HG03558 (cell line): ENCODE measurements around the gene PDILT.
"Not testable (repeated sequence)": the region's sequence is repeated elsewhere in the genome, so short reads cannot be mapped to it uniquely, and the experiment has no call there.

Source experiments
- ATAC-seq: cut with Tn5 transposase; IDR thresholded peaks from one replicate; pipeline ENCODE4 v1.9.1; 2021; ENCODE audit warnings: moderate number of reproducible peaks; ENCODE audit not compliant: unreplicated experiment; ENCODE audit errors: extremely low read depth

Gene PDILT

DNA sequence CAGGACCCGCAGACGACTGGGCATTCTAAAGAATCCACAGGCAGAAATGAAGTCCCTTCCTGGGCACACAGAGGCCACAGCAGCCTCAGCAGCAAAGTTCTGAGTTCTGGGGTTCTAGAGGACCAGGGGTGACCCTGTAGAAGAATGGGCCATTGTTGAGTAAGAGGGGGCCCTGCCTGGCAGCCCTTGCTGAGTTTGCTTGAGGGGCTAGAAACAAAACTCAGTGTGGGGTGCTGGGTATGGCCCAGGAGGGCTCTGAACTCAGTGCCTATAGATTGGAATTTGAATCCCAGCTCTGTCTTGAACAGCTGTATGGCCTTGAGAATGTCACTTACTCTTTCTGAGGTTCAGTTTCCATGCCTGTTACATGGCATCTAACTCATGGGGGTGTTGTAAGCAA, at the start of gene PDILT:
PDILT (minus strand) TSS at position 101 of the 400 bp plus-strand sequence. CDS start 5,437 bp downstream, outside the sequence.
- no peak for ATAC-seq

DNA sequence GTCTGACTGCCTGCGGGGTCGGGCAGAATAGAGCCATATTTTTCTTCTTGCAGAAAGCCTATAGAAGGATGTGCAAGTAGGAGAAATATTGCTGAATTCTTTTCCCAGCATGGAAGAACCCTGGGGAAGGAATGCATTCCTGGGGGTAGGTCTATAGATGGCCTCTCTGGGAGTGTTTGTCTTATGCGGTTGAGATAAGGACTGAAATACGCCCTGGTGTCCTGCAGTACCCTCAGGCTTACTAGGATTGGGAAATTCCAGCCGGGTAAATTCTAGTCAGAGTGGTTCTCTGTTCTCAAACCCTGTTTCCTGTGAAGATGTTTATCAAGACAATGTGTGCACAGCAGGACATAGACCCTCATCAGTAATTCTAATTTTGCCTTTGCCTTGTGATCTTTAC, 49.1 kb upstream of the PDILT start:
- not testable (repeated sequence) for ATAC-seq

- ATAC-seq: not testable (repeated sequence)
Observed at GRCh38 chr16:20451364-20451763, 46.8 kb upstream of the PDILT start, which contains the start of gene ACSM2A. TSS of gene ACSM2A (plus strand) at chr16:20451521. CDS start at chr16:20460115, 8,594 bp downstream.

DNA sequence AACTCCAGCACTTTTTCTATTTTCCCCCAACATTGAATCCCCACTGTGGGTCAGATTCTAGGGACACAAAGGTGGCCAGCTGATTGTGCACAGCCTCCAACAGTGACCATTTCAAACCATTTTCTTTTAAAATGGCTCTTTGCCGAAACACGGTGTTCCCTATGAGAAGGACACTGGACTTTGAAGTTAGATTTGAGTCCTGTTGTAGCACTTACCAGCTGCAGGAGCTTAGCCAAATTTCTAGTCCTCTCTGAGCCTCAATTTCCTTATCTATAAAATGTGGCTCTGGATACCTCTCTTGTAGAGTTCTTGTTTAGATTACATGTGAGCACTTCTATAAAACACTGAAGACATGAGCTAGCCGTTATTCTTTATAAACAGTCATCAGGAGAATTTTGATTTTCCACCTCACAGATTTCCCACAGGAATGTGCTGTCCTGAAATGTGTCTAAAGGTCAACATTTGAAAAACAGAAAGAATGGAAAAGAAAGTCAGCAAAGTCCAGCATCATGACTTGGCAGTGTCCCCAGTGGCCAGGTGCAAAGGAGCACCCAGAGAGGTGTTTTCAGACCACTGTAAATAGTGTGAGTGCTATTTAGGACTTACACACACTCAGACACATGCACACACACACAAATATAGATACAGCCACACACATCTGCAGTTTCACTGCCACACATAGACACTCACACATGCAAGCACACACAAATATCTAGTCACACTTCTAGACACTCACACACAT, 42.3 kb upstream of the PDILT start:
- not testable (repeated sequence) for ATAC-seq

GRCh38 chr16:20441859-20442258, 37.3 kb upstream of the PDILT start:
- not testable (repeated sequence) for ATAC-seq

DNA sequence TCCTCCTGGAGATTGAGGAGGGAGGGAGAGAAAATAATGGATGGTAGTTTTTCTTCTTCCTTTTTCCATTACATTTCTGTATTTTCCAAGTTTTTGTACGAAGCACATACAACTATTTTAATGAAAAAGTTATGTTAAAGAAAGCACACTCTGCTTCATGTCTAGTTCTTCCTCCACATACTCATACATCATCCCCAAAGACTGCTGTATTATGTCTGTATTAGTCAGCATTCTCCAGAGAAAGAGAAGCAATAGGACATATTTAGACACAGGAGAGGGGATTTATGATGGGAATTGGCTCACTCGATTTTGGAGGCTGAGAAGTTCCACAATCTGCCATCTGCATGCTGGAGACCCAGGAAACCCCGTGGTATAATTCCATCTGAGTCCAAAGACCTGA, 36.7 kb upstream of the PDILT start:
- no peak for ATAC-seq

DNA sequence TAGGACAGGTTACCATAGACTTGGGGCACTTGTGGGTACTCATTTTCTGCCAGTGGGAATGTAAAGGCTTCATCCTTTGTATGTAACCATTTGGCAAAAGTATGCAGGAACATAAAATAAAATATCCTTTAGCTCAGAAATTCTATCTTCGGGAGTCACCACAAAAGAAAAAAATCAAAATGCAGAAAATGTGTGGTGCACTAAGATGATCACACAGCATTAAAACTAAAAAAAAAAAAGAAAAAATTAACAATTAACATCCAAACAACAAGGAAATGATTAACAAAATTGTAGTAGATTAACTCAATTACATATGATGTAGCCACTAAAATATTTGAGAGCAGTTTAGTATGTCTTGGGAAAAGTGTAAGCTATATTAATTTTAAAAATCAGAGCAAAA, 36.2 kb upstream of the PDILT start:
- ATAC-seq: not testable (repeated sequence)

GRCh38 chr16:20439820-20440231, 35.3 kb upstream of the PDILT start:
- not testable (repeated sequence) for ATAC-seq

DNA sequence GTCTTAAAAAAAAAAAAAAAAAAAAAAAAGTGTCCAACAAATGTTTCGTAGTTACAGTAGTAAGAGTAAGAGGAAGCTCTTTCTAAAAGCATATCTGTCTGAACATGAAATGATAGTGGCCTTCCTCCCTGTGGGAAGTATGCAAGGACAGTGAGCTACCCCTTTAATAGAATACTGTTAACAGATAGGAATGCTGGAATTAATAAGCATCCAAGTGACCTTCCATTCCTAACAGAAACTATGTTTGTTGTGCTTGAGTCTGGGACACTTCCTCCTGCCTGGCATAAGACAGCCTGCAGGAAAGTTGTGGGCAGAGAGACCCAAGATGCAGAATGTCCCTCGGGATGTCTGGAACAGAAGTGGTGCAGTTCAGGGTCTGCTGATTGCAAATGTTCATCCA, 34.4 kb upstream of the PDILT start:
- not testable (repeated sequence) for ATAC-seq

- ATAC-seq: no peak
Observed at GRCh38 chr16:20430948-20431347, 26.4 kb upstream of the PDILT start.

DNA sequence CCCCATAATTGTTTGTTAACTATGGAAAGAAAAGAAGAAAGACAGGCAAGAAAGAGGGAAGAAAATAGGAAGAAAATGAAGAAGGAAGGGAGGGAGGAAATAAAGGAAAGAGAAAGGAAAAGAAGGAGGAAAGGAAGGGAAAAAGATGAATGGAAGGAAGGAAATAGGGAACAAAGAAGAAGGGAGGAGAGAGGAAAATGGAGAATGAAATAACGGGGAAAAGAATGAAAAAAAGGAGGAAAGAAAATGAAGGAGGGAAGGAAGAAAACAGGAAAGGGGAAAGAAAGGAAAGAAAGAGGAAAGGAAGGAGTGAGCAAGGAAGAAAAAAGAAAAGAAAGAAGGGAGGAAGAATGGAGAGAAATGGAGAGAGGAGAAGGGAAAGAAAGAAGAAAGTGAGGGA, 25.9 kb upstream of the PDILT start:
- not testable (repeated sequence) for ATAC-seq

DNA sequence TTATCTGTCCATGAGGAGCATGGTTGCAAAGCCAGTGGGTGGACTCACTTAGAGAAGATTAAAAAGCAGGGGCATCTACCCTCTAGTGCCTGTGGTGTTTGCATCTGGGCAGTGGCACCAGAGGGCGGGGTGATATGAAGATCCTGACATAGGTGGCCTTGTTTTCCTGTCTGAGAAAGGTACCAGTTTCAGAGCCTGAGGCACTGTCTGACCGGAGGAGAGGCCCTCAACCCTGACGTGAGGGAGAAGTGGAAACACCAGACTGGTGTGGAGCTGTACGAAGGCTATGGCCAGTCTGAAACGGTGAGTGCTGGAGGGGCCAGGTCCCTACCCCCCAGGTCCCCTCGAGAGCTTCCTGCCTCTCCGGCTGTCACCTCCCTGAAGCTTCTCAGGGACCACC, 25.0 kb upstream of the PDILT start:
- not testable (repeated sequence) for ATAC-seq

DNA sequence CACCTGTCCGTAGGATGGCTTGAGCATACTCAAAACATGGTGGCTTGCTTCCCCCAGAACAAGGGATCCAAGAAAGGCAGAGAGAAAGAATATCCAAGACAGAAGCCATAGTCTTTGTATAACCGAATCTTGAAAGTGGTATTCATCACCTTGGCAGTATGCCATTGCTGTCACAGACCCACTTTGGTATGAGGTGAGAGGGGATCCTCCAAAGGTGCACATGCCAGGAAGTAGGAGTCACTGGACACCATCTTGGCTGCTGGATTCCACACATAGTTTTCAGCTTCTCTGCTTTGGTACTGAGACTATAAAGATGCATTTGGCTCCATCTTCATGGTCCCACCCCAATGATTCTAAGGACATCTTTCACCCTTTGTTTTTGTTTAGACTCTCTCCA, 22.9 kb upstream of the PDILT start:
- ATAC-seq: not testable (repeated sequence)

DNA sequence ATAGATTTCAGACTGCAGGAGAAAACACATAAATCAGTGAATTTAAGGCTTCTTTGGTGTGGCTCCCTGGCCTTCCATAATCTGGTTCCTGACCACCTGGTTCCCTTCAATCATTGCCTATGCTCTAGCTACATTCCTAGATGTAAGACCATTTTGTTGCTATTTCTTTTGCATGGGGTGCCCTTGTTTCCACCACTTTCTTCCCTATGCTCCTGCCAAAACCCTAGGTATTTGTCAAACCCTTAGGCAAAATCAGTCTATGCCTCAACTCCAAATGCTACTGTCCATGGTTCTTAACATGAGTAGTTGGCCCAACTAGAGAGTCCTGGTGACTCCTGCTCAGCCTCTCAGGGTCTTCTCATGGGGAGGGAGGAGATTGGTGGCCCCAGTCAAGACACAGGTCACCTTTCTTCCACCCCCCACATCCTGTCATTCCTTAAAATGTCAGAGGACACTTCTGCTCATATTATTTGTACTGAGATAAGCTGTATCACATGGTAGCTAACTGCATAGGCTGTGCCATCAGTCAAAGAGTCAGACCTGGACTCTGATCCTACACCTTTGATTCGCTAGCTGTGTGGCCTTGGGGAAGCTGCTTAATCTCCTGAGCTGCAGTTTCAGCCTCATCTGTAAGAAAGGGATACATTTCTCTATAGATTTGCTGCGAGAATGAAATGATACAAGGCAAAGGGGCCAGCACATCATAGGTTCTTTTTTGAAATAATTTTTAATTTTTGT, 19.8 kb upstream of the PDILT start:
- ATAC-seq: no peak

- not testable (repeated sequence) for ATAC-seq
Observed at GRCh38 chr16:20423772-20424128, 19.2 kb upstream of the PDILT start.

DNA sequence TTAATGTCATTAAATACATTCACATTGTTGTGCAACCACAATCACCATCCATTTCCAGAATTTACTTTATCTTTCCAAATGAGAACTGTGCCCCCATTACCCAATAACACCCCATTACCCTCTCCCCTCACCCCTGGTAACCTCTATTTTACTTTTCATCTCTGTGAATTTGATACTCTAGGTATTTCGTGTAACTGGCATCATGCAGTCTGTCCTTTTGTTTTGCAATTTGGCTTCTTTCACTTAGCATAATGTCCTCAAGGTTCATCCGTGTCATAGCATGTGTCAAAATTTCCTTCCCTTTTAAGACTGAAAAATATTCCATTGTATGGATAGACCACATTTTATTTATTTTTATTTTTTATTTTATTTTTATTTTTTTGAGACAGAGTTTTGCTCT, 17.2 kb upstream of the PDILT start:
- ATAC-seq: not testable (repeated sequence)

DNA sequence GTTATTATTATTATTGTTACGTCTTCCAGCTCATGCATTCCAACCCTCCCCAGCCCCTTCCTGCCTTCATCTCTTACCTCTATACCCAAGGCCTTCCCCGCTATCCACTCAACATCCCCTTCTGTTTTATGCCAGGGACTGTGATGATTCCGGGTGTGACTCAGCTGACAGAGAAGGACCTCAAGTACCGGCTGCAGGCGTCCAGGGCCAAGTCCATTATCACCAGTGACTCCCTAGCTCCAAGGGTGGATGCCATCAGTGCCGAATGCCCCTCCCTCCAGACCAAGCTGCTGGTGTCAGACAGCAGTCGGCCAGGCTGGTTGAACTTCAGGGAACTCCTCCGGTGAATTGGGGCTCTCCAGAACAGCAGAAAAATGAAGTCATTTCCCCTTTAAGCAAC, 14.6 kb upstream of the PDILT start:
- ATAC-seq: not testable (repeated sequence)

DNA sequence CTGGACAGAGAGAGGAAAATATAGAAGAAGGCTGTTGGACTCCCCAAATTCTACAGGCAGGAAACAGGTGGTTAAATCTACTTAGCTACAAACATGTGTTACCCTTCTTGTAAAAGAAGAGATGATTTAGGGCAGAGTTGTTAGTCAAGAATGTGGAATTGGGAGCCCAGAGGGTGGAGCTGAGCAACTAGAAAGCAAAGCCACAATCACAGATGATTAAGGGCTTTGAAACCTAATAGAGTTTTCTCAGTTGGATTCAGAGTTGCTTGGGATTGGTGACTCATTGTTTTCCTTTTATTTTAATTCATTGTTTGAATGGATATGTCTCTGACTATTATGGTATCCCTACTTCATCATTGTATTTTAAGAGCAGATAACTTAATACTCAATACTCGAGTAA, 11.0 kb upstream of the PDILT start:
- no peak for ATAC-seq

- no peak for ATAC-seq
Observed at GRCh38 chr16:20411055-20411454, 6.5 kb upstream of the PDILT start.

- no peak for ATAC-seq
Observed at GRCh38 chr16:20410121-20410723, 5.7 kb upstream of the PDILT start.
